SH-SY5Y (cell line): ENCODE measurements around the gene RNASET2.

Experiments
- GATA2 ChIP-seq: IDR thresholded peaks from 2 replicates; pipeline ENCODE4 v1.6.1; 2011; ENCODE audit warnings: mild to moderate bottlenecking, low read depth, low read length
- GATA3 ChIP-seq: IDR thresholded peaks from 2 replicates; pipeline ENCODE4 v1.6.1; 2011; ENCODE audit warnings: low read depth, mild to moderate bottlenecking, low read length, moderate library complexity

GRCh38 chr6:166932616-166933015 lies 23.7 kb downstream of the RNASET2 start:
- TF ChIP-seq GATA2, result no peak
- TF ChIP-seq GATA3, result no peak
